Esophagus muscularis mucosa (tissue), 4 donors: ENCODE data around the gene LPIN2. TPM values are rescaled to one million over a fixed set of nuclear protein-coding genes. Genes with fewer than 3 reads are reported as not detected.

Source experiments
- DNase-seq: peaks from one replicate; pipeline ENCODE4 v3.0.0-alpha.2; 2017; ENCODE audit errors: extremely low spot score
- H3K27ac ChIP-seq, 4 donors: fragments of 200-600 bp; sonication (generic); replicated peaks in 1 of 4; 1 replicate in 3 of 4; 2 replicates in 1 of 4; pipeline ENCODE4 v1.5.1; 2016 to 2019; ENCODE audit warnings: mild to moderate bottlenecking in 1 of 4
- H3K27me3 ChIP-seq, 4 donors: fragments of 200-600 bp; sonication (generic); one replicate each; pipeline versions ENCODE4 v1.5.1 to v1.6.0; 2016 to 2019
- H3K36me3 ChIP-seq, 4 donors: fragments of 200-600 bp; sonication (generic); one replicate each; pipeline ENCODE4 v1.5.1; 2016 to 2019
- H3K4me1 ChIP-seq, 4 donors: fragments of 200-600 bp; sonication (generic); one replicate each; pipeline ENCODE4 v1.5.1; 2016 to 2019
- H3K4me3 ChIP-seq, 4 donors: fragments of 200-600 bp; sonication (generic); 1 replicate in 2 of 4; 2 replicates in 2 of 4; pipeline ENCODE4 v1.5.1; 2016 to 2019; ENCODE audit warnings: mild to moderate bottlenecking in 4 of 4, moderate library complexity in 1 of 4
- H3K9me3 ChIP-seq, 4 donors: fragments of 200-600 bp; sonication (generic); 1 replicate in 3 of 4; 2 replicates in 1 of 4; pipeline ENCODE4 v1.5.1; 2016 to 2019
- EP300 ChIP-seq: sonication (generic); formaldehyde crosslinking; IDR thresholded peaks from one replicate; pipeline ENCODE4 v1.6.1; 2017; ENCODE audit warnings: antibody characterized with exemption
- POLR2A ChIP-seq: fragments of 450-650 bp; IDR thresholded peaks from one replicate; pipeline ENCODE4 v1.6.1; 2017; ENCODE audit warnings: antibody characterized with exemption, moderate library complexity, mild to moderate bottlenecking, low read depth
- POLR2AphosphoS5 ChIP-seq, 2 donors: sonication (generic); formaldehyde crosslinking; IDR thresholded peaks; one replicate each; pipeline ENCODE4 v1.6.1; 2017; ENCODE audit warnings: antibody characterized with exemption in 2 of 2
- WGBS: methylation state at CpG from one replicate; pipeline ENCODE4 v1.1.5; 2018; 5-methylcytosine and 5-hydroxymethylcytosine counted together
- intact Hi-C: fragments of 100-400 bp; cut with DNase I; formaldehyde crosslinking; loops from one replicate; pipeline ENCODE4 v1.15.1; 2023
- total RNA-seq, 4 donors: library from RNA; depleted of rRNA; stranded (reverse); fragments of >200 nt; gene quantifications; one replicate each; pipeline versions ENCODE4 v1.1.0 to v1.2.1, GENCODE V29; 2016
- TF ChIP-seq, protein P1 (sequence below), 3 experiments: fragments of 200-600 bp in 2 of 3; fragments of 450-650 bp in 1 of 3; sonication (generic) in 2 of 3; IDR thresholded peaks; one replicate each; pipeline ENCODE4 v1.5.1; 2017 to 2019; ENCODE audit warnings: antibody characterized with exemption in 3 of 3, mild to moderate bottlenecking in 2 of 3, moderate library complexity in 1 of 3

Gene LPIN2
- total RNA-seq, 4 donors from 2014 or later: 15.4 to 26.9 (median 24.8) TPM

DNA sequence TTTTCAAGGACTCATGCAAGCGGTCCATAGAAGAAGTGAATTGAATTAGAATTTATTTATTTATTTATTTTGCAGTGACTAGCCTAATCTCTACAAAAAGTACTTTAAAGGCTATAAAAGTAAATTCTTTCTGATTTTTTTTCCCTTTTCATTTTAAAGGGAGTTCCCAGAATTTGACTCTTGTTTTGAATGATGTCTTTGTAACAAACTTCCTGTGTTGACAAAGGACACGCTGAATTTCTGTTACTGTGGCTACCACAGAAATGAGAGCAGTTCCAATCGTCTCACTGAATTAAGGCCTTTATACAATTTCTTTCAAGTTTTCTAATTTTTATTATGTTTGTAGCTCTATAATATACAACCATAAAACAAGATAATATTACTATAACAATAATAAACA, 46.3 kb upstream of the LPIN2 start:
- DNase-seq: no peak
- Histone ChIP-seq H3K4me1 (peaks cover 10 to 36% (median 25%) of the 10 kb centered on the region in 4 donors), H3K36me3 (no peaks in the 10 kb centered on the region), H3K9me3 (no peaks in the 10 kb centered on the region), H3K27ac (peak overlapping the region in 2 of 4 donors; percentile 32 to 42), H3K4me3 (no peak overlapping the region), H3K27me3 (no peaks in the 10 kb centered on the region)
- 69% methylated on average over 3 of the region's 3 CpGs for WGBS
- TF ChIP-seq POLR2AphosphoS5 (IDR thresholded peaks at IDR 0.05) (no peak), POLR2A (no peak), EP300 (no peak)
- TF ChIP-seq, protein P1, sequence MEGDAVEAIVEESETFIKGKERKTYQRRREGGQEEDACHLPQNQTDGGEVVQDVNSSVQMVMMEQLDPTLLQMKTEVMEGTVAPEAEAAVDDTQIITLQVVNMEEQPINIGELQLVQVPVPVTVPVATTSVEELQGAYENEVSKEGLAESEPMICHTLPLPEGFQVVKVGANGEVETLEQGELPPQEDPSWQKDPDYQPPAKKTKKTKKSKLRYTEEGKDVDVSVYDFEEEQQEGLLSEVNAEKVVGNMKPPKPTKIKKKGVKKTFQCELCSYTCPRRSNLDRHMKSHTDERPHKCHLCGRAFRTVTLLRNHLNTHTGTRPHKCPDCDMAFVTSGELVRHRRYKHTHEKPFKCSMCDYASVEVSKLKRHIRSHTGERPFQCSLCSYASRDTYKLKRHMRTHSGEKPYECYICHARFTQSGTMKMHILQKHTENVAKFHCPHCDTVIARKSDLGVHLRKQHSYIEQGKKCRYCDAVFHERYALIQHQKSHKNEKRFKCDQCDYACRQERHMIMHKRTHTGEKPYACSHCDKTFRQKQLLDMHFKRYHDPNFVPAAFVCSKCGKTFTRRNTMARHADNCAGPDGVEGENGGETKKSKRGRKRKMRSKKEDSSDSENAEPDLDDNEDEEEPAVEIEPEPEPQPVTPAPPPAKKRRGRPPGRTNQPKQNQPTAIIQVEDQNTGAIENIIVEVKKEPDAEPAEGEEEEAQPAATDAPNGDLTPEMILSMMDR (IDR thresholded peaks at IDR 0.05): no peak
- intact Hi-C loops: no loop called here

DNA sequence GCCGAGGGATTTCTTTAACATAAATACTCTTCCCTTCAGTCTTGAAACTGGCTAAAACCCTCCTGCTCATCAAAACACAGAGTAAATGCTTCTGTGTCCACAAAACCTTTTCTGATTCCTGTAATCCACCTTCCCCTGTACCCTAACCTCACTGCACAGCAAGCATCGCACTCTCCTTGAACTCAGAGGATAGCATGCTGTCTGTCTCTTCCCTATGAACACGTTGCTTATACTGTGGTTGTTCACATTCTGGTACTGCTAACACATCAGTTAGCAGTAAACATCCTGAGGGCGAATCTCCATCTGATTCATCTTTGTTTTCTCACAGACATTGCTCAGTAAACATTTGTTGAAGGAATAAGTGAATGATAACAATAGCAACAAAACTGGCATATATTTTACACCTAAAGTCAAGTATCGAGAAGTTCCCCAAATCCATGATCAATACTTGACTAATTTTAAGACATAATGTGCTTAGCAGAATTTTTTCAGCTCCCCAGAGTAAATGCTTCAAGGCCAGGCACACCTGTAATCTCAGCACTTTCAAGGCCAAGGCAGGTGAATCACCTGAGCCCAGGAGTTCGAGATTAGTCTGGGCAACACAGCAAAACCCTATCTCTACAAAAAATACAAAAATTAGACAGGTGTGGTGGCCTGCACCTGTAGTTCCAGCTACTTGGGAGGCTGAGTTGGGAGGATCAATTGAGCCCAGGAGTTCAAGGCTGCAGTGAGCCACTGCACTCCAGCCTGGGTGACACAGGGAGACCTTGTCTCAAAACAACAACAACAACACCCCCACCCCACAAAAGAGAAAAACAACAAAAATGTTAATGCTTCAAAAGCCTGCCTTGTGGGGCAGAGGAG, 45.6 kb upstream of the LPIN2 start:
- no peaks in the 10 kb centered on the region for H3K36me3 ChIP-seq
- H3K27ac ChIP-seq: peak overlapping the region in 2 of 4 donors; percentile 32 to 42
- intact Hi-C loops: no loop called here
- H3K4me3 ChIP-seq: no peak overlapping the region
- WGBS: 82% methylated on average over 6 of the region's 6 CpGs
- no peaks in the 10 kb centered on the region for H3K27me3 ChIP-seq
- peaks cover 10 to 36% (median 25%) of the 10 kb centered on the region in 4 donors for H3K4me1 ChIP-seq
- H3K9me3 ChIP-seq: no peaks in the 10 kb centered on the region
- TF ChIP-seq EP300 (no peak), POLR2A (no peak), POLR2AphosphoS5 (IDR thresholded peaks at IDR 0.05) (no peak)
- TF ChIP-seq, protein P1 (IDR thresholded peaks at IDR 0.05): no peak
- no peak for DNase-seq

DNA sequence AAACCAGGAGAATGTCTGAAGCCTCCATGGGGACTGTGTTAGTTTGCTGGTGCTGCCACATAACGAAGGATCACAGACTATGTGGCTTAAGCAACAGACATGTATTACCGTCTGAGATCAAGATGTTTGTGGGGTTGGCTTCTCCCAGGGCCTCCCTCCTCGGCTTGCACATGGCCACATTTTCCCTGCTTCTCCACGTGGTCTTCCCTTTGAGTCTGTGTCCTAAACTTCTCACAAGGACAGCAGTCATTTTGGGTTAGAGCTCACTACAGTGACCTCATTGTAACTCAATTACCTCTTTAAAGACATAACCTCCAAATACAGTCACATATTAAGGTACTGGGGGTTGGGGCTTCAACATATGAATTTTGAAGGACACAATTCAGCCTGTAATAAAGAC, 44.6 kb upstream of the LPIN2 start:
- H3K36me3 ChIP-seq: no peaks in the 10 kb centered on the region
- intact Hi-C loops: no loop called here
- peaks cover 7 to 30% (median 19%) of the 10 kb centered on the region in 4 donors for H3K4me1 ChIP-seq
- TF ChIP-seq POLR2AphosphoS5 (IDR thresholded peaks at IDR 0.05) (no peak), EP300 (no peak), POLR2A (no peak)
- TF ChIP-seq, protein P1 (IDR thresholded peaks at IDR 0.05): no peak
- H3K27ac ChIP-seq: no peak overlapping the region
- WGBS: 96% methylated on average over 4 of the region's 4 CpGs
- H3K9me3 ChIP-seq: no peaks in the 10 kb centered on the region
- H3K27me3 ChIP-seq: no peaks in the 10 kb centered on the region
- H3K4me3 ChIP-seq: no peak overlapping the region
- DNase-seq: no peak

DNA sequence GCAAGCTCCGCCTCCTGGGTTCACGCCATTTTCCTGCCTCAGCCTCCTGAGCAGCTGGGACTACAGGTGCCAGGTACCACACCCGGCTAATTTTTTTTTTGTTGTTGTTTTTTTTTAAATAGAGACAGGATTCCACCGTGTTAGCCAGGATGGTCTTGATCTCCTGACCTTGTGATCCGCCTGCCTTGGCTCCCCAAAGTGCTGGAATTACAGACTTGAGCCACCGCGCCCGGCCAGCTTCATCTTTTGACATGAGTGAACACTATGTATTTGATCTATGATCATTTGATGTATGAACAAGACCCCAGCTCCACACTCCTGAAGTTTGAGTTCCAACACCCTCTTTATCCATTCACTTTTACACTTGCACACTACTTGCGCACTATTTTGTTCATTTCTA, 43.4 kb upstream of the LPIN2 start:
- intact Hi-C loops: no loop called here
- H3K9me3 ChIP-seq: no peaks in the 10 kb centered on the region
- 89% methylated on average over 9 of the region's 9 CpGs for WGBS
- no peaks in the 10 kb centered on the region for H3K27me3 ChIP-seq
- DNase-seq: no peak
- no peaks in the 10 kb centered on the region for H3K36me3 ChIP-seq
- no peak overlapping the region for H3K27ac ChIP-seq
- no peak overlapping the region for H3K4me3 ChIP-seq
- H3K4me1 ChIP-seq: peaks cover 0 to 21% (median 15%) of the 10 kb centered on the region in 4 donors
- TF ChIP-seq POLR2A: no peak
- TF ChIP-seq EP300: no peak
- TF ChIP-seq POLR2AphosphoS5 (IDR thresholded peaks at IDR 0.05): no peak
- TF ChIP-seq, protein P1 (IDR thresholded peaks at IDR 0.05): no peak

DNA sequence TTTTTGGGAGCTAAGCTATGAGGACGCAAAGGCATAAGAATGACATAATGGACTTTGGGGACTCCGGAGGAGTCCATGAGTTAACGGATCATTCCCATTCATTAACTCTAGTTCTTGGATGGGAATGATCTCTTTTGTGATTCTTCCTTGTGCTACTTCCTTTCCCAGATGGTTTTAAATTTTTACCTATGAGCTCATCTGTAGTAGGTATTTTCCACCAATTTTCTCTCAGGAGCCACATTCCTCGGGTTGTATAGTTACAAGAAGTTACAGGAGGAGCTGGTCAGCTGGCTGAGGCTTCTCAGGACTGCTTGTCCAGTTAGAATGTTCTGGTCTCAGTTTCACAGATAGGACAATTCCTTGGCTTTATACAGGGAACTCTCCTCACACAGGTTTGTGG, 42.9 kb upstream of the LPIN2 start:
- peaks cover 0 to 18% (median 12%) of the 10 kb centered on the region in 4 donors for H3K4me1 ChIP-seq
- no peak overlapping the region for H3K27ac ChIP-seq
- no peak for DNase-seq
- H3K27me3 ChIP-seq: no peaks in the 10 kb centered on the region
- TF ChIP-seq POLR2AphosphoS5 (IDR thresholded peaks at IDR 0.05) (no peak), POLR2A (no peak)
- TF ChIP-seq, protein P1 (IDR thresholded peaks at IDR 0.05): no peak
- H3K9me3 ChIP-seq: no peaks in the 10 kb centered on the region
- H3K36me3 ChIP-seq: no peaks in the 10 kb centered on the region
- 74% methylated on average over 4 of the region's 4 CpGs for WGBS
- no peak overlapping the region for H3K4me3 ChIP-seq
- intact Hi-C loops: no loop called here
